DOHH2 (cell line): ENCODE results near the gene FBXO42.

Experiments
- H3F3A ChIP-seq: fragments of 200-600 bp; sonication (generic), shearing (Covaris generic); 2 replicates; pipeline ENCODE4 v1.6.0; 2016; ENCODE audit warnings: antibody characterized with exemption, mild to moderate bottlenecking; ENCODE audit not compliant: control insufficient read depth, insufficient read depth
- H3K27ac ChIP-seq: fragments of 200-600 bp; sonication (generic); 2 replicates; pipeline ENCODE4 v1.5.1; 2014; ENCODE audit warnings: low read depth, mild to moderate bottlenecking, low read length, moderate library complexity
- H3K27me3 ChIP-seq: fragments of 200-600 bp; sonication (generic); 2 replicates; pipeline ENCODE4 v1.6.1; 2014; ENCODE audit warnings: mild to moderate bottlenecking, low read length, mixed read lengths; ENCODE audit not compliant: control insufficient read depth
- H3K36me3 ChIP-seq: fragments of 200-600 bp; sonication (generic); 2 replicates; pipeline ENCODE4 v1.6.1; 2014; ENCODE audit warnings: mild to moderate bottlenecking, low read length, moderate library complexity, mixed read lengths; ENCODE audit not compliant: control insufficient read depth
- H3K4me1 ChIP-seq: fragments of 200-600 bp; sonication (generic); 2 replicates; pipeline ENCODE4 v1.6.1; 2014; ENCODE audit warnings: mild to moderate bottlenecking, low read length, mixed read lengths; ENCODE audit not compliant: control insufficient read depth
- H3K4me2 ChIP-seq: fragments of 200-600 bp; sonication (generic); 2 replicates; pipeline ENCODE4 v1.6.0; 2014; ENCODE audit warnings: mild to moderate bottlenecking, low read length, moderate library complexity
- H3K4me3 ChIP-seq: fragments of 200-600 bp; sonication (generic); 2 replicates; pipeline ENCODE4 v1.5.1; 2014; ENCODE audit warnings: mild to moderate bottlenecking, low read length, mixed read lengths
- H3K79me2 ChIP-seq: fragments of 200-600 bp; sonication (generic); 2 replicates; pipeline ENCODE4 v1.6.1; 2014; ENCODE audit warnings: mild to moderate bottlenecking, low read length, mixed read lengths; ENCODE audit not compliant: control insufficient read depth
- H3K9me2 ChIP-seq: fragments of 200-600 bp; sonication (generic); replicated peaks from 2 replicates; pipeline ENCODE4 v1.6.1; 2014; ENCODE audit warnings: mild to moderate bottlenecking, low read length, mixed read lengths; ENCODE audit not compliant: control insufficient read depth
- H3K9me3 ChIP-seq: fragments of 200-600 bp; sonication (generic); 2 replicates; pipeline ENCODE4 v1.6.1; 2014; ENCODE audit warnings: antibody characterized with exemption, low read length, mixed read lengths; ENCODE audit not compliant: control insufficient read depth, insufficient read depth
- H4K20me1 ChIP-seq: fragments of 200-600 bp; sonication (generic); 2 replicates; pipeline ENCODE4 v1.6.0; 2014; ENCODE audit warnings: low read depth, mild to moderate bottlenecking, antibody characterized with exemption, low read length, moderate library complexity; ENCODE audit not compliant: control insufficient read depth, insufficient read depth
- CTCF ChIP-seq: fragments of 200-600 bp; sonication (generic); IDR thresholded peaks from one replicate; pipeline ENCODE4 v1.5.1; 2014; ENCODE audit warnings: antibody characterized with exemption, mild to moderate bottlenecking, low read depth, low read length; ENCODE audit not compliant: poor library complexity, severe bottlenecking
- EZH2phosphoT487 ChIP-seq: fragments of 200-600 bp; sonication (generic); IDR thresholded peaks from 2 replicates; pipeline ENCODE4 v1.6.1; 2017; ENCODE audit warnings: borderline replicate concordance, mild to moderate bottlenecking, antibody characterized with exemption, low read length, moderate library complexity, mixed read lengths

FBXO42 gene

DNA sequence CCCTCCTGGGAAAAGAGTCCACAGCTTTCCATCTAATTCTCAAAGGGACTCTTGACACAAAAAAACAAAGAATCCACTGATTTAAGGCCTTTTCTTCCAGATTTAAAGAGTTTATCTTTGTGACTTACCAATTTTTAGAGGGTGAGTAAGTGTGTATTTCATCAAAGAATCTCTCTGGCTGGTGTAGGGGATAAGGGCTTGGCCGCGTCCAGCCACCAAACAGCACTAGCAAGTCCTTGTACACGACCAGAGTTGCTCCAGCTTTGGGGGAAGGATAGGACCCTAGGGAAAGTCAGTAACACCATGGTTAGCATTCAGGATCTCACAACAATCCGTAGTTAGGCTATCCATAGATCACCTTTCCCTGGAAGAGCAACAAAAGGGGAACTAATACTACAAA lies 95.8 kb downstream of the FBXO42 start:
- TF ChIP-seq EZH2phosphoT487, result no peak
- no peak for TF ChIP-seq CTCF
- Histone ChIP-seq H3K9me3 (no peaks in the 10 kb centered on the region), H3K9me2 (no peaks in the 10 kb centered on the region), H3K36me3 (peaks cover 51% of the 10 kb centered on the region), H3K4me3 (no peak overlapping the region), H3K27me3 (no peaks in the 10 kb centered on the region), H4K20me1 (no peaks in the 10 kb centered on the region), H3K27ac (no peak overlapping the region), H3K4me1 (no peaks in the 10 kb centered on the region), H3K79me2 (no peaks in the 10 kb centered on the region), H3F3A (peaks cover 2% of the 10 kb centered on the region; the same call in 1 of the 2 replicates), H3K4me2 (no peak overlapping the region)

DNA sequence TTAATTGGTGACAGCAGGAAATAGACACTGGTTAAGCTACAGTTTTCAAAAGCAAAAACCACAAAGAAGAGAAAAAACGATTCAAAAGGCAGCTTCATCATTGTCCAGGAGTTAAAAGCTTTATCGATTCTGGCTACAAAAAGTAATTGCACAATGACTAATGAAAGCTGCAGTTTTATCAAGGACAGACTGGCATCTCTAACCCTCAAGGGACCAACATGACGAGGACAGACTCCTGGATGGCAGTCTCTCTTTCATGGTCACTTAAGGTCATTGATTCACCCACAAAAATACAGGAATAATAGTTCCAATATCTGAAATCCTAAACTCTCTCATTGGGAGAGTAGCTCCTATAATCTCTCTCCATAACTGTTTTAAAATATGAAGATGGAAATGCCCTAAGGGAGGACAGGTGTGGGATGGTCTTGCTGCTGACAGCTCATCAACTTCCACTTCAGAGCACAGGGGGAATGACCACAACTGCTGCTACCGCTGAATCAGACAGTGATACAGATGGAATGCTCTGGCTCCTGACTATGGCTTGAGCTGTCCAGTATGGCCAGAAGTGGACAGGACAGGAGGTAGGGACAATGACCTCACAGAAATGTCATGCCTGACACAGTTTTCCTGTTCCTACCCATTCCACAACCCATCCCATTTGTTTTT lies 97.9 kb downstream of the FBXO42 start:
- no peak overlapping the region for H3K4me3 ChIP-seq
- H3K27me3 ChIP-seq, result no peaks in the 10 kb centered on the region
- peaks cover 6% of the 10 kb centered on the region; the same call in 1 of the 2 replicates for H3F3A ChIP-seq
- no peak overlapping the region for H3K27ac ChIP-seq
- H3K4me2 ChIP-seq, result no peak overlapping the region
- H3K79me2 ChIP-seq, result no peaks in the 10 kb centered on the region
- TF ChIP-seq CTCF (no peak), EZH2phosphoT487 (no peak)
- H3K36me3 ChIP-seq, result peaks cover 61% of the 10 kb centered on the region
- no peaks in the 10 kb centered on the region for H3K9me2 ChIP-seq
- no peaks in the 10 kb centered on the region for H4K20me1 ChIP-seq
- no peaks in the 10 kb centered on the region for H3K9me3 ChIP-seq
- peaks cover 7% of the 10 kb centered on the region for H3K4me1 ChIP-seq

GRCh38 chr1:16253332-16253922 lies 98.9 kb downstream of the FBXO42 start:
- Histone ChIP-seq H3K4me2 (no peak overlapping the region), H3K36me3 (peaks cover 66% of the 10 kb centered on the region), H3K27ac (no peak overlapping the region), H3F3A (peaks cover 8% of the 10 kb centered on the region; the same call in 1 of the 2 replicates), H3K79me2 (no peaks in the 10 kb centered on the region), H3K4me3 (no peak overlapping the region), H3K9me3 (no peaks in the 10 kb centered on the region), H4K20me1 (no peaks in the 10 kb centered on the region), H3K9me2 (no peaks in the 10 kb centered on the region), H3K4me1 (peaks cover 16% of the 10 kb centered on the region), H3K27me3 (no peaks in the 10 kb centered on the region)
- TF ChIP-seq CTCF (no peak), EZH2phosphoT487 (no peak)
